Nasal cavity respiratory epithelium epithelial cell of viscerocranial mucosa (primary cell): ENCODE measurements around the gene BBS2. TPM values are rescaled to one million over a fixed set of nuclear protein-coding genes. Genes with fewer than 3 reads are reported as not detected.

Source experiments
- total RNA-seq: library from RNA; depleted of rRNA; stranded (reverse); fragments of >200 nt; gene quantifications from 2 replicates; pipeline ENCODE4 v1.2.3, GENCODE V29; 2014

The BBS2 gene, protein sequence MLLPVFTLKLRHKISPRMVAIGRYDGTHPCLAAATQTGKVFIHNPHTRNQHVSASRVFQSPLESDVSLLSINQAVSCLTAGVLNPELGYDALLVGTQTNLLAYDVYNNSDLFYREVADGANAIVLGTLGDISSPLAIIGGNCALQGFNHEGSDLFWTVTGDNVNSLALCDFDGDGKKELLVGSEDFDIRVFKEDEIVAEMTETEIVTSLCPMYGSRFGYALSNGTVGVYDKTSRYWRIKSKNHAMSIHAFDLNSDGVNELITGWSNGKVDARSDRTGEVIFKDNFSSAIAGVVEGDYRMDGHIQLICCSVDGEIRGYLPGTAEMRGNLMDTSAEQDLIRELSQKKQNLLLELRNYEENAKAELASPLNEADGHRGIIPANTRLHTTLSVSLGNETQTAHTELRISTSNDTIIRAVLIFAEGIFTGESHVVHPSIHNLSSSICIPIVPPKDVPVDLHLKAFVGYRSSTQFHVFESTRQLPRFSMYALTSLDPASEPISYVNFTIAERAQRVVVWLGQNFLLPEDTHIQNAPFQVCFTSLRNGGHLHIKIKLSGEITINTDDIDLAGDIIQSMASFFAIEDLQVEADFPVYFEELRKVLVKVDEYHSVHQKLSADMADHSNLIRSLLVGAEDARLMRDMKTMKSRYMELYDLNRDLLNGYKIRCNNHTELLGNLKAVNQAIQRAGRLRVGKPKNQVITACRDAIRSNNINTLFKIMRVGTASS
- 57.6 and 62.5 TPM in 2 replicates for total RNA-seq

DNA sequence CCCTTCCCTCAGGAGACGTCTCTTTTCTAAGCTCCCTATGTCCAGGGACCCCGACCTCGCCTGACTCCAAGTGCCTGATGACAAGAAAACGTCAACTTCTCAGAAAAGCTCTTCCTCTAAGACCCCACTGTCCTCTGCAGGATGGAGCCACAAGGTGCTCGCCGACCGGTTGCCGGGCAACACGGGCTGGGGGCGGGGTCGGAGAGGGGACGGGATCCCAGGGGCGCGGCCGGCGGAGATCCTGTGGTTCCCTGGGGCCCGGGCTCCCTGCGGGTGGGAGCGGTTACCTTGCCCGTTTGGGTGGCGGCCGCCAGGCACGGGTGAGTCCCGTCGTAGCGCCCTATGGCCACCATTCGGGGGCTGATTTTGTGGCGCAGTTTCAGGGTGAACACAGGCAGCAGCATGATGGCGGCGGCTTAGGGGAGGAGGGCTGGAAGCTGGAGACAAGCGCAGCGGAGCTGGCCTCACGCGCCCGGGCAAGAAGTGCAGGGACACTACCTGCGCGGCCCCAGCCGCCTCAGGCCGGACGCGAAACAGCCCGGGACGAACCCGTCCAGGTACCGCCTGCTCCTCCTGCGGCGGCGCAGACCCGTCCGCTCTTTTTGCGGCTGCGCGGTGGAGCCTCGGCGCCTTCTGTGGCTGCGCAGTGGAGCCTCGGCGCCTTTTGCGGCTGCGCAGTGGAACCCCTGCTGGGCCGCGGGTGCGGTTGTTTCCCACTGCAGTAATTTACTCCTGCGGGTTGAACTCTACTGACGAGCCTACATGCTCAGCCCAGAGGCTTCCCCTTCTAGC is at the start of gene BBS2:
Gene BBS2, minus strand, starts transcription at position 566 of the 792 bp plus-strand sequence. Its CDS starts 162 bp downstream, at position 404.

DNA sequence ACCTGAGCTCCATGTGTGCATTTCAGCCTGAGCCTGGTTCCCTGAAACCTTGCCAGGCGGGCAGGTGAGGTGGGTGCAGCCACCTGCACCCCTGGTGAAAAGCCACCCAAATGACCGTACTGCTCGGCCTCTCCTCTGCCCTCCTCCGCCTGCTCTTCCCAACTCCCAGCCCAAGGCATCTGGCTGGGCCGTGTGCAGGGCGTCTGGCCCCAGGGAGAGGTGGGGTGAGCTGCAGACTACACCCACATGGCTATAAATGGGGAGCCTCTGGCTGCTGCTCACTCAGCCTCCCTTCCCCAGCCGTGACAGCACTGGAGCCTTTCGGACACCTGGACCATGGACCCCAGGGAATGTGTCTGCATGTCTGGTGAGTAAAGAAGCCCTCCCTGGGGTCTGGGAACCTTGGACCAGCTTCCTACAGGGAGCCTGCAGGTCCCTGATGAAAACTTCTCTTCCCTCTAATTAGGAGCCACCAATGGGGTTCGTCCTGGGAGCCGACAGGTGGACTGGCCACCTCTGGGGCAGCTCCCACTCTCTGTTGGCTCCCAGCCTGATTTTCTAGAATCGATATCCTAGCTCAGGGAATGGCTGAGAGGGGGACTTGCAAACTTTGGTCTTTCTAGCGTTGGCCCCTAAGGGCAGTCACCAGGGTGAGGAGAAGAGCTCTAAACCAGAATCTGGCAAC is 45.1 kb upstream of the BBS2 start, which contains the start of gene MT4:
Gene MT4, plus strand, starts transcription at position 281 of the 685 bp plus-strand sequence. Its CDS starts 56 bp downstream, at position 337.

DNA sequence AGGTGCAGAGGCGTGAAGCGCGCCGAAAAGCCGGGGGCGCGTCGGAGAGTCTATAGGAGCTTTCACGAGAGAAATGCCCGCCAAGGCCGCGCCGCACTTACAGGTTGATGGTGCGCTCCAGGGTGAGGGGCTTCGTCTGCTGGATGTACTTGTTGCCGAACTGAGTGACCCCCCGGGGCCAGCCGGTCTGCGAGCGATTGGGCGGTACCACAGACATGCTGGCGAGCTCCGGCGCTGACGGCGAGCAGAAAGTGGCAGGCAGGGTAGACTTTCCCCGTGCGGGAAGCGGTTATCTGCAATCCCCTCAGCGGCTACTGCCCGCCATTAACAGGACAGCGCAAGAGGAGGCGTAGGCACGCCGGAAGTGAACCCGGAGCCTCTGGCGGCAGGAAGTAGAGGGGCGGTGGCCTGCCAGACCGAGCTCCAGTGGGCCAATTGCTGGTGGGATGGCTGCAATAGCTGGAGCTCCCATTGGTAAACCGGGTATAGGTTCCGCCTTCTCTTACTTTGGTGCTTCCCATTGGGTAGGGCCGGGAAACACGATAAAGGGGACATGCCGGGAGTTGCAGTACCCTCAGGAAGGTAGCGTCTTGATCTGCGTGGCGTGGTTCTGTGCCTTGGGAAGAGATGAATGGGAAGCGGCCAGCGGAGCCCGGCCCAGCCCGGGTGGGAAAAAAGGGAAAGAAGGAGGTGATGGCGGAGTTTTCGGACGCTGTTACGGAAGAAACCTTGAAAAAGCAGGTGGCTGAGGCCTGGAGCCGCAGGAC is 68.7 kb downstream of the BBS2 start, which contains the start of the genes NUDT21 and OGFOD1:
Gene NUDT21, minus strand, starts transcription at position 347 of the 767 bp plus-strand sequence. Its CDS starts 130 bp downstream, at position 217.
Gene OGFOD1, plus strand, starts transcription at position 569 of the 767 bp plus-strand sequence. Its CDS starts 59 bp downstream, at position 628.

Other genes with a start within 250 kb of the BBS2 start
- 235 and 267 TPM in 2 replicates for gene AMFR, start 94.5 kb downstream of the BBS2 start, total RNA-seq
- 39.6 and 59.7 TPM in 2 replicates for gene NUDT21, start 68.7 kb downstream of the BBS2 start, total RNA-seq
- 63.6 and 156 TPM in 2 replicates for gene OGFOD1, start 68.5 kb downstream of the BBS2 start, total RNA-seq
- gene MT4, start 45.0 kb upstream of the BBS2 start, total RNA-seq: not detected in 2 replicates
- gene MT3, start 69.5 kb upstream of the BBS2 start, total RNA-seq: not detected in 2 replicates
- 15.4 and 173 TPM in 2 replicates for gene MT2A, start 88.6 kb upstream of the BBS2 start, total RNA-seq
- 74.2 and 274 TPM in 2 replicates for gene MT1E, start 105.8 kb upstream of the BBS2 start, total RNA-seq
- gene MT1M, start 112.6 kb upstream of the BBS2 start, total RNA-seq: 0.34 and 0.57 TPM in 2 replicates
- not detected in 2 replicates for gene MT1A, start 118.6 kb upstream of the BBS2 start, total RNA-seq
- not detected in 2 replicates for gene MT1B, start 131.9 kb upstream of the BBS2 start, total RNA-seq
- 1.4 and 4.3 TPM in 2 replicates for gene MT1F, start 137.9 kb upstream of the BBS2 start, total RNA-seq
- gene MT1G, start 148.0 kb upstream of the BBS2 start, total RNA-seq: 0.68 and 3.3 TPM in 2 replicates
- not detected in 2 replicates for gene MT1H, start 149.8 kb upstream of the BBS2 start, total RNA-seq
- gene MT1X, start 162.4 kb upstream of the BBS2 start, total RNA-seq: 103 and 1,248 TPM in 2 replicates
- gene NUP93, start 210.1 kb upstream of the BBS2 start, total RNA-seq: 55.5 and 57.1 TPM in 2 replicates